OCI-LY1 (cell line): Measurements from ENCODE around the gene CLCN7.

Experiments used
- H2AFZ ChIP-seq: fragments of 200-600 bp; sonication (generic), shearing (Covaris generic); 2 replicates; pipeline ENCODE4 v1.6.0; 2014; ENCODE audit warnings: antibody characterized with exemption, mild to moderate bottlenecking, low read length
- H3F3A ChIP-seq: fragments of 200-600 bp; sonication (generic), shearing (Covaris generic); 2 replicates; pipeline ENCODE4 v1.6.0; 2014; ENCODE audit warnings: mild to moderate bottlenecking, antibody characterized with exemption, low read length, moderate library complexity; ENCODE audit not compliant: insufficient read depth
- H3K27ac ChIP-seq: fragments of 200-600 bp; sonication (generic); 2 replicates; pipeline ENCODE4 v1.5.1; 2014; ENCODE audit warnings: low read length, mixed run types, mild to moderate bottlenecking, low read depth; ENCODE audit not compliant: poor library complexity, severe bottlenecking
- H3K27me3 ChIP-seq: fragments of 200-600 bp; sonication (generic); 2 replicates; pipeline ENCODE4 v1.6.0; 2014; ENCODE audit warnings: antibody characterized with exemption, mild to moderate bottlenecking, low read length, moderate library complexity; ENCODE audit not compliant: insufficient read depth
- H3K36me3 ChIP-seq: fragments of 200-600 bp; sonication (generic); 2 replicates; pipeline ENCODE4 v1.6.1; 2014; ENCODE audit warnings: mild to moderate bottlenecking, antibody characterized with exemption, low read length, moderate library complexity, mixed read lengths; ENCODE audit not compliant: insufficient read depth
- H3K4me1 ChIP-seq: fragments of 200-600 bp; sonication (generic); 2 replicates; pipeline ENCODE4 v1.5.1; 2014; ENCODE audit warnings: mild to moderate bottlenecking, low read length, moderate library complexity; ENCODE audit not compliant: insufficient read depth, severe bottlenecking
- H3K4me2 ChIP-seq: fragments of 200-600 bp; sonication (generic), shearing (Covaris generic); 2 replicates; pipeline ENCODE4 v1.6.1; 2014; ENCODE audit warnings: low read length
- H3K4me3 ChIP-seq: fragments of 200-600 bp; sonication (generic); 2 replicates; pipeline ENCODE4 v1.5.1; 2014; ENCODE audit warnings: low read length, low read depth, mild to moderate bottlenecking, mixed read lengths; ENCODE audit not compliant: poor library complexity, severe bottlenecking
- H3K79me2 ChIP-seq: fragments of 200-600 bp; shearing (Covaris generic); 2 replicates; pipeline ENCODE4 v1.6.1; 2016; ENCODE audit warnings: mixed run types, low read length, mixed read lengths; ENCODE audit not compliant: insufficient read depth
- H3K9ac ChIP-seq: fragments of 200-600 bp; sonication (generic), shearing (Covaris generic); 2 replicates; pipeline ENCODE4 v1.6.1; 2014; ENCODE audit warnings: mild to moderate bottlenecking, low read length, mixed read lengths
- H3K9me2 ChIP-seq: fragments of 200-600 bp; sonication (generic), shearing (Covaris generic); 2 replicates; pipeline ENCODE4 v1.6.1; 2014; ENCODE audit warnings: low read depth, mild to moderate bottlenecking, low read length, mixed read lengths
- H3K9me3 ChIP-seq: fragments of 200-600 bp; shearing (Covaris generic); 2 replicates; pipeline ENCODE4 v1.6.1; 2014; ENCODE audit warnings: low read length, mixed read lengths
- H4K20me1 ChIP-seq: fragments of 200-600 bp; sonication (generic), shearing (Covaris generic); 2 replicates; pipeline ENCODE4 v1.6.0; 2016; ENCODE audit warnings: mild to moderate bottlenecking, low read length; ENCODE audit not compliant: insufficient read depth
- EZH2 ChIP-seq: fragments of 200-600 bp; sonication (generic), shearing (Covaris generic); IDR thresholded peaks from 2 replicates; pipeline ENCODE4 v1.8.0; 2017; ENCODE audit warnings: borderline replicate concordance, mixed run types, mild to moderate bottlenecking, antibody characterized with exemption, low read length, moderate library complexity, mixed read lengths
- TF ChIP-seq, protein P1 (sequence below): fragments of 200-600 bp; sonication (generic), shearing (Covaris generic); IDR thresholded peaks from 2 replicates; pipeline ENCODE4 v1.5.1; 2017; ENCODE audit warnings: mild to moderate bottlenecking, antibody characterized with exemption, low read length, moderate library complexity, mixed read lengths

The CLCN7 gene

DNA sequence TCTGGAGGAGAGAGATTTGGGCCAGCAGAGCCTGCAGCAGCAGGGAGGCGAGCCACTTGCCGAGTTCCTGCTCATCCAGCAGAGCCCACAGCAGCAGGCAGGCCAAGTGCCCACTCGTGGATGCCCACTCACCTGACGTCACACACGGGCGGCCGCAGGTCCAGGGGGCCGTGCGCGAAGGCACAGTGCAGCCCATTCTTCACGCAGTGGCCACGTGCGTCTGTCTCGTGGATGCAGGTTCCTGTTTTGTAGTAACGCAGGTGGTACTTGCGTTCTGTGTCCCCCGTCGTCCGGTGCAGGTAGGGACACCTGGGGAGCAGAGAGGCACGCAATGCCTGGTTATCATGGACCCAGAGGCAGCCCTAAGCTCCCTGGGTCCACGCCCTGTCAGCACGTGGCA, 71.8 kb downstream of the CLCN7 start:
- no peak overlapping the region for H3K27ac ChIP-seq
- H4K20me1 ChIP-seq: no peaks in the 10 kb centered on the region
- H3K9ac ChIP-seq: no peak overlapping the region

DNA sequence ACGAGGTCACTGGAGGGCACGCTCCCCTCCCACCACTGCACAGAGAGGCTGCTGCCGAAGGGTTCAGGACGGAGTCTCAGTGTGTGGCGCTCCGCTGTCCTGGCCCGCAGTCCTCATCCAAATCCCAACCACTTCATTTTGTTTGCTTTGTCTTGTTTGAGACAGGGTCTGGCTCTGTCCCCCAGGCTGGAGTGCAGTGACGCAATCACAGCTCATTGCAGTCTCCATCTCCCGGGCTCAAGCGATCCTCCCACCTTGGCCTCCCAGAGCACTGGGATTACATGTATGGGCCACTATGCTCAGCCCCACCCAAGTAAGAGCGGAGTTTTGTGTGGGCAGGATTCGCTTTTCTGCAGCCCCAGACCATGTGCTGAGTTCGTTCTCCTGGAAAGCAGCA, 73.1 kb downstream of the CLCN7 start:
- Histone ChIP-seq H2AFZ (no peak overlapping the region), H3K9me2 (no peaks in the 10 kb centered on the region), H4K20me1 (no peaks in the 10 kb centered on the region), H3K27ac (no peak overlapping the region), H3F3A (no peaks in the 10 kb centered on the region), H3K9me3 (no peaks in the 10 kb centered on the region), H3K4me2 (no peak overlapping the region), H3K4me3 (no peak overlapping the region), H3K9ac (no peak overlapping the region), H3K4me1 (no peaks in the 10 kb centered on the region), H3K36me3 (peaks cover 37% of the 10 kb centered on the region), H3K79me2 (no peaks in the 10 kb centered on the region), H3K27me3 (no peaks in the 10 kb centered on the region)
- TF ChIP-seq, protein P1, sequence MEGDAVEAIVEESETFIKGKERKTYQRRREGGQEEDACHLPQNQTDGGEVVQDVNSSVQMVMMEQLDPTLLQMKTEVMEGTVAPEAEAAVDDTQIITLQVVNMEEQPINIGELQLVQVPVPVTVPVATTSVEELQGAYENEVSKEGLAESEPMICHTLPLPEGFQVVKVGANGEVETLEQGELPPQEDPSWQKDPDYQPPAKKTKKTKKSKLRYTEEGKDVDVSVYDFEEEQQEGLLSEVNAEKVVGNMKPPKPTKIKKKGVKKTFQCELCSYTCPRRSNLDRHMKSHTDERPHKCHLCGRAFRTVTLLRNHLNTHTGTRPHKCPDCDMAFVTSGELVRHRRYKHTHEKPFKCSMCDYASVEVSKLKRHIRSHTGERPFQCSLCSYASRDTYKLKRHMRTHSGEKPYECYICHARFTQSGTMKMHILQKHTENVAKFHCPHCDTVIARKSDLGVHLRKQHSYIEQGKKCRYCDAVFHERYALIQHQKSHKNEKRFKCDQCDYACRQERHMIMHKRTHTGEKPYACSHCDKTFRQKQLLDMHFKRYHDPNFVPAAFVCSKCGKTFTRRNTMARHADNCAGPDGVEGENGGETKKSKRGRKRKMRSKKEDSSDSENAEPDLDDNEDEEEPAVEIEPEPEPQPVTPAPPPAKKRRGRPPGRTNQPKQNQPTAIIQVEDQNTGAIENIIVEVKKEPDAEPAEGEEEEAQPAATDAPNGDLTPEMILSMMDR: no peak
- TF ChIP-seq EZH2: no peak

More for the DNA sequence above, 71.8 kb downstream of the CLCN7 start:
- H3K4me3 ChIP-seq: no peak overlapping the region
- no peak for TF ChIP-seq EZH2
- TF ChIP-seq, protein P1: no peak
- no peaks in the 10 kb centered on the region for H3K79me2 ChIP-seq
- no peaks in the 10 kb centered on the region for H3K9me2 ChIP-seq
- H3K36me3 ChIP-seq: peaks cover 34% of the 10 kb centered on the region
- no peaks in the 10 kb centered on the region for H3F3A ChIP-seq
- no peak overlapping the region for H3K4me2 ChIP-seq
- H3K4me1 ChIP-seq: peaks cover 4% of the 10 kb centered on the region
- no peak overlapping the region for H2AFZ ChIP-seq
- H3K9me3 ChIP-seq: no peaks in the 10 kb centered on the region
- H3K27me3 ChIP-seq: no peaks in the 10 kb centered on the region

DNA sequence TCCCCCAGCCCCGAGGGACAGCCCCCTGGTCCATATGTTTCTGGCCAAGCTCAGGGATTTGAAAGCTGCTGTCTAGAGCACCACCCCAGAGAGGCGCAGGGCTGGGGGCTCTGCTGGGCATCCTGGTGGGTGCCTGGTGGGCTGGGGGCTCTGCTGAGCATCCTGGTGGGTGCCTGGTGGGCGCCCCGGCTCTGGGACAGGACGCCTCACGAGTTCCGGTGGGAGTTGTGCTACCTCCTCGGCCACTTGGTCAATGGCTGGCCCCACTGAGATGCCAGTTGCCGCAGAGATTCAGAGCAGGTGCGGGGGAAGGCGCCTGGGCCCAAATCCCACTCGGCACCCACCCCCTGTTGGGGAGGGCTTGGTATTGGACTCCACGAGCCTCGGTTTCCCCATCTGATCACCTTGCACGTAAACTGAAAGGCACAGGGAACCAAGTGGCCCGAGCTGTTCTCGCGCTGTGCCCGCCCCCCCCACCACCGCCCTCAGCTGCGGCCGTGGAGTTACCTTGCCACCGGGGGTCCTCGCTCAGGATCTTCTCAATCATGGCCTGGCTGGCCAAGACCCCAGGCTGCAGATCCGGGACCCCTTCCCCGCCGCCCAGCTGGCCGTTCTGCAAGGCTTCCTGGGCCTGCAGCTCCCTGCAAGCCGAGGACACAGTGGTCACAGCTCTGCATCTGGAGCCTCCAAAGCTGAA, 73.6 kb downstream of the CLCN7 start:
- TF ChIP-seq EZH2: no peak
- TF ChIP-seq, protein P1: no peak
- Histone ChIP-seq H3K4me2 (no peak overlapping the region), H3F3A (no peaks in the 10 kb centered on the region), H3K9me3 (no peaks in the 10 kb centered on the region), H2AFZ (no peak overlapping the region), H3K4me1 (no peaks in the 10 kb centered on the region), H3K9me2 (no peaks in the 10 kb centered on the region), H3K27me3 (no peaks in the 10 kb centered on the region), H3K27ac (no peak overlapping the region), H3K36me3 (peaks cover 37% of the 10 kb centered on the region), H3K9ac (no peak overlapping the region), H3K79me2 (no peaks in the 10 kb centered on the region), H3K4me3 (no peak overlapping the region), H4K20me1 (no peaks in the 10 kb centered on the region)
